B cell (primary cell): Measurements from ENCODE around the gene DLK2. TPM values are rescaled to one million over a fixed set of nuclear protein-coding genes. Genes with fewer than 3 reads are reported as not detected.

Experiments used
- ATAC-seq: fragments of 200-7000 bp; cut with Tn5 transposase; one replicate; pipeline ENCODE4 v1.10.0; 2021; ENCODE audit warnings: low read depth, mild to moderate bottlenecking, moderate number of reproducible peaks, moderate library complexity
- CTCF ChIA-PET: fragments of 350-600 bp; sonication (Branson Sonifier 250); formaldehyde crosslinking; loops from one replicate; lab custom pipeline; 2021; ENCODE audit warnings: antibody characterized with exemption, inconsistent platforms; lab: Charles Lee
- POLR2A ChIA-PET: fragments of 350-600 bp; sonication (Branson Sonifier 250); formaldehyde crosslinking; loops from one replicate; lab custom pipeline; 2021; ENCODE audit warnings: antibody characterized with exemption; lab: Charles Lee
- DNase-seq: peaks from one replicate; pipeline ENCODE4 v3.0.0; 2013
- H2AFZ ChIP-seq: 2 replicates; pipeline ENCODE4 v1.6.1; 2012; ENCODE audit warnings: mild to moderate bottlenecking, low read depth, low read length; ENCODE audit not compliant: insufficient read depth, poor library complexity, severe bottlenecking
- H3K27ac ChIP-seq, 2 donors: 1 replicate in 1 of 2; 2 replicates in 1 of 2; pipeline ENCODE4 v1.5.1; 2012 to 2013; ENCODE audit warnings: low read length in 2 of 2, mild to moderate bottlenecking in 2 of 2, moderate library complexity in 1 of 2
- H3K27me3 ChIP-seq, 4 experiments: fragments of 200-600 bp in 1 of 4; sonication (generic) in 1 of 4; replicated peaks in 1 of 4; 1 replicate in 2 of 4; 2 replicates in 2 of 4; pipeline versions ENCODE4 v1.6.1 to v1.7.0; 2013 to 2016; ENCODE audit warnings: low read length in 3 of 4, mild to moderate bottlenecking in 2 of 4, mixed read lengths in 1 of 4, moderate library complexity in 1 of 4; ENCODE audit not compliant: insufficient read depth in 4 of 4, control insufficient read depth in 3 of 4; ENCODE audit errors: control extremely low read depth in 1 of 4
- H3K36me3 ChIP-seq, 2 experiments: replicated peaks in 1 of 2; 1 replicate in 1 of 2; 2 replicates in 1 of 2; pipeline versions ENCODE4 v1.6.1 to v1.7.1; 2013; ENCODE audit warnings: low read length in 1 of 2; ENCODE audit not compliant: insufficient read depth in 2 of 2, control insufficient read depth in 1 of 2; ENCODE audit errors: control extremely low read depth in 1 of 2, extremely low read depth in 1 of 2
- H3K4me1 ChIP-seq, 2 donors: fragments of 200-600 bp in 1 of 2; sonication (generic) in 1 of 2; 1 replicate in 1 of 2; 2 replicates in 1 of 2; pipeline versions ENCODE4 v1.5.1 to v1.6.1; 2013 to 2017; ENCODE audit warnings: low read length in 2 of 2; ENCODE audit not compliant: control insufficient read depth in 2 of 2, insufficient read depth in 2 of 2
- H3K4me2 ChIP-seq: replicated peaks from 2 replicates; pipeline ENCODE3; 2012; ENCODE audit warnings: mild to moderate bottlenecking, low read depth, low read length; ENCODE audit not compliant: poor library complexity, severe bottlenecking
- H3K4me3 ChIP-seq, 5 experiments: fragments of 200-600 bp in 1 of 5; sonication (generic) in 1 of 5; 1 replicate in 3 of 5; 2 replicates in 2 of 5; pipeline versions ENCODE4 v1.5.1 to v1.7.0; 2011 to 2016; ENCODE audit warnings: low read length in 4 of 5, mild to moderate bottlenecking in 4 of 5, low read depth in 2 of 5, control low read depth in 1 of 5, moderate library complexity in 1 of 5; ENCODE audit not compliant: insufficient read depth in 1 of 5; ENCODE audit errors: control extremely low read depth in 1 of 5, extremely low read depth in 1 of 5
- H3K79me2 ChIP-seq: fragments of 200-600 bp; sonication (generic); one replicate; pipeline ENCODE4 v1.6.0; 2016; ENCODE audit warnings: low read length; ENCODE audit not compliant: control insufficient read depth, insufficient read depth
- H3K9ac ChIP-seq: fragments of 200-600 bp; sonication (generic); 2 replicates; pipeline ENCODE4 v1.6.1; 2017; ENCODE audit warnings: mild to moderate bottlenecking, low read length, moderate library complexity
- H3K9me3 ChIP-seq, 3 donors: one replicate each; pipeline versions ENCODE4 v1.6.1 to v1.7.1; 2013; ENCODE audit warnings: low read length in 2 of 3; ENCODE audit not compliant: control insufficient read depth in 2 of 3, insufficient read depth in 1 of 3; ENCODE audit errors: control extremely low read depth in 1 of 3
- H4K20me1 ChIP-seq: 2 replicates; pipeline ENCODE4 v1.6.0; 2012; ENCODE audit warnings: mild to moderate bottlenecking, low read length; ENCODE audit not compliant: insufficient read depth, control insufficient read depth, poor library complexity, severe bottlenecking
- H3K27ac Mint-ChIP-seq: one replicate; pipeline ENCODE4 v1.8.0; 2021; ENCODE audit warnings: mixed read lengths
- H3K27me3 Mint-ChIP-seq: one replicate; pipeline ENCODE4 v1.8.0; 2021; ENCODE audit warnings: mixed read lengths
- H3K4me1 Mint-ChIP-seq: one replicate; pipeline ENCODE4 v1.8.0; 2021; ENCODE audit warnings: mixed read lengths
- H3K4me3 Mint-ChIP-seq: one replicate; pipeline ENCODE4 v1.8.0; 2021; ENCODE audit warnings: mixed read lengths
- H3K9me3 Mint-ChIP-seq: one replicate; pipeline ENCODE4 v1.8.0; 2022; ENCODE audit warnings: mixed read lengths; ENCODE audit not compliant: insufficient read depth
- EZH2 ChIP-seq: IDR thresholded peaks from 2 replicates; pipeline ENCODE4 v1.6.1; 2012; ENCODE audit warnings: borderline replicate concordance, low read depth, mild to moderate bottlenecking, moderate library complexity, low read length; ENCODE audit not compliant: insufficient read depth, poor library complexity, severe bottlenecking
- WGBS: methylation state at CpG from one replicate; pipeline ENCODE4 v1.1.5; 2013; ENCODE audit warnings: missing lambda C conversion rate; ENCODE audit not compliant: insufficient coverage; 5-methylcytosine and 5-hydroxymethylcytosine counted together
- intact Hi-C: fragments of 100-400 bp; cut with micrococcal nuclease; formaldehyde crosslinking; loops from one replicate; pipeline ENCODE4 v1.10.0; 2022
- polyA plus RNA-seq: library from polyadenylated mRNA; depleted of rRNA; stranded (reverse); fragments of >200 nt; gene quantifications from 2 replicates; pipeline ENCODE4 v1.2.3, GENCODE V29; 2012
- total RNA-seq, 2 donors: library from RNA; stranded (reverse); fragments of 120-200 nt in 1 of 2; gene quantifications; 1 replicate in 1 of 2; 2 replicates in 1 of 2; pipeline versions ENCODE4 v1.2.3 to v1.2.4, GENCODE V29; 2013 to 2022
- TF ChIP-seq, protein P1 (sequence below): fragments of 200-600 bp; IDR thresholded peaks from one replicate; pipeline ENCODE4 v1.8.0; 2022; ENCODE audit warnings: antibody characterized with exemption, mild to moderate bottlenecking

Gene DLK2
- total and polyA plus RNA-seq, 2 donors (not counting 1 experiment from before 2014, with no cell fraction given), result 0.34 TPM; not detected in 1

DNA sequence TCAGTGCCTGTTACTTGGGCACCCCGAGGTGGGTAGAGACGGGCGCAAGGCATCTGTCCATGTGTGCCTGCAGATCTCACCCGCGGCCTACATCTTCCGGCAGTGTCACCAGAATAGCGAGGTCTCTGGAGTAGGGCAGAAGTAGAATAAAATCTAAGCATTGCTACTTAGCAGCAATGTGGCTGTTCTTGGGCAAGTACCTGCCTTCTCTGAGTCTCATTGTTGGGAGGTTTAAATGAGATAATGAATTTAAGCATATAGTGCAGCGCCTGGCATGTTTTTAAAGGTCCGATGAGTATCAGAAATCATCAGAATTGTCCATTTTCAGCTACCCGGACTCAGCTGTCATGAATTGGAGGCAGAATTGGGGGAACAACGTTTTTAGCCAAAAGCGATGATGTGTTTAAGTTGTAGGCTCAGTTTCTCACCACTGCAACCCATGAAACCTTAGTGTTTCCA lies 27.2 kb downstream of the DLK2 start:
- Mint-ChIP-seq H3K4me1 (peaks cover 24% of the 10 kb centered on the region), H3K27me3 (no peaks in the 10 kb centered on the region), H3K9me3 (no peaks in the 10 kb centered on the region), H3K27ac (peak overlapping the region; percentile 96), H3K4me3 (peak overlapping the region; percentile 96)
- intact Hi-C loops, result loop anchor here (5.0 kb wide), 2 partner anchors 256 to 416 kb away; partner anchors contain the start of genes KLHDC3, MEA1 and SRF
- DNase-seq (no peak), ATAC-seq (no peak)
- POLR2A ChIA-PET, result interaction anchor here (0.6 to 2.2 kb wide), 6 partner anchors 15 to 89 kb away, joined by 3 to 9 read pairs (median 5); partner anchors contain the start of genes LRRC73, POLR1C, YIPF3 and ZNF318
- H3K79me2 ChIP-seq, result peaks cover 54% of the 10 kb centered on the region
- H3K27me3 ChIP-seq, result no peaks in the 10 kb centered on the region
- peaks cover 0 to 2% (median 0%) of the 10 kb centered on the region in 3 donors for H3K9me3 ChIP-seq
- H4K20me1 ChIP-seq, result peaks cover 13% of the 10 kb centered on the region
- H3K27ac ChIP-seq, result peak overlapping the region; percentile 66 to 88
- 13% methylated on average over 8 of the region's 12 CpGs for WGBS
- H3K4me2 ChIP-seq, result peak overlapping the region; percentile 87
- peak overlapping the region; percentile 79 for H2AFZ ChIP-seq
- TF ChIP-seq, protein P1, sequence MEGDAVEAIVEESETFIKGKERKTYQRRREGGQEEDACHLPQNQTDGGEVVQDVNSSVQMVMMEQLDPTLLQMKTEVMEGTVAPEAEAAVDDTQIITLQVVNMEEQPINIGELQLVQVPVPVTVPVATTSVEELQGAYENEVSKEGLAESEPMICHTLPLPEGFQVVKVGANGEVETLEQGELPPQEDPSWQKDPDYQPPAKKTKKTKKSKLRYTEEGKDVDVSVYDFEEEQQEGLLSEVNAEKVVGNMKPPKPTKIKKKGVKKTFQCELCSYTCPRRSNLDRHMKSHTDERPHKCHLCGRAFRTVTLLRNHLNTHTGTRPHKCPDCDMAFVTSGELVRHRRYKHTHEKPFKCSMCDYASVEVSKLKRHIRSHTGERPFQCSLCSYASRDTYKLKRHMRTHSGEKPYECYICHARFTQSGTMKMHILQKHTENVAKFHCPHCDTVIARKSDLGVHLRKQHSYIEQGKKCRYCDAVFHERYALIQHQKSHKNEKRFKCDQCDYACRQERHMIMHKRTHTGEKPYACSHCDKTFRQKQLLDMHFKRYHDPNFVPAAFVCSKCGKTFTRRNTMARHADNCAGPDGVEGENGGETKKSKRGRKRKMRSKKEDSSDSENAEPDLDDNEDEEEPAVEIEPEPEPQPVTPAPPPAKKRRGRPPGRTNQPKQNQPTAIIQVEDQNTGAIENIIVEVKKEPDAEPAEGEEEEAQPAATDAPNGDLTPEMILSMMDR, result no peak
- TF ChIP-seq EZH2, result no peak
- peaks cover 16 to 19% of the 10 kb centered on the region in 2 donors for H3K4me1 ChIP-seq
- peak overlapping the region; percentile 59 to 93 (median 83) for H3K4me3 ChIP-seq
- H3K9ac ChIP-seq, result peak overlapping the region; percentile 92
- H3K36me3 ChIP-seq, result peaks cover 0 to 14% of the 10 kb centered on the region in 2 experiments
- CTCF ChIA-PET, result interaction anchor here (0.6 to 1.5 kb wide), 6 partner anchors 29 to 178 kb away, joined by 3 to 8 read pairs (median 4); partner anchors contain the start of gene ZNF318
